ENCODE measurements around the gene IL12B.
"Not testable (repeated sequence)": the region's sequence is repeated elsewhere in the genome, so short reads cannot be mapped to it uniquely, and the experiment has no call there.

The IL12B gene

DNA sequence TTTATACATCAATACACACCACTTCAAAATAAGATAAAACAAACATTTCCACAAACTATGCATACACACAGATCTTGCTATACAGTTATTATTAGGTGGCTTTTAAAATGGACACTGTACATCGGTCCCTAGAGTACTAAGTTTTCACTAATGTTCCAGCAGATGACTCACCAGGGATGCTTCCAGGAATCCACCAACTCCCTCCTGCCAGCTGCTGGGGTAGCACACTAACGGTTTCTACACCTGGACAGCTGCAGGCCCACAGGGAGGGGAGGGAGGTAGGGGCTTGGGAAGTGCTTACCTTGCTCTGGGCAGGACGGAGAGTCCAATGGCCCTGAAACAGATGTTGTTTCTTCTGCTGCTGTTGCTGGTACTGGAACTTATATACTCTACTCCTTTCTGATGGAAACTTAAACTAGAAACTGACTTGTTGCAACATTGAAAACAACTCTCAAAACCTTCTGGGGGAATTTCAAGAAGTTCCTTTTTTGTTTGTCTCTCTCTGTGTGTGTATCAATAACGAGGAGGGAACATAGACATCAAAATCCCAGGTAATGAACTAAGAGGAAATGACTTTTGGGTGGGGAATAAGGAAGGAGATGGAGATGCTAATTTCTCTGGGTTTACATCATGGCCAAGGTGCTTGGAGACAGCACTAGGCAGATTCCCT, at the start of gene IL12B:
Gene IL12B, minus strand, starts transcription at position 357 of the 670 bp plus-strand sequence. CDS start 3,705 bp downstream, outside the sequence.
- DNase-seq, result no peak

GRCh38 chr5:159377653-159378052, 47.4 kb upstream of the IL12B start:
- DNase-seq, result no peak

DNA sequence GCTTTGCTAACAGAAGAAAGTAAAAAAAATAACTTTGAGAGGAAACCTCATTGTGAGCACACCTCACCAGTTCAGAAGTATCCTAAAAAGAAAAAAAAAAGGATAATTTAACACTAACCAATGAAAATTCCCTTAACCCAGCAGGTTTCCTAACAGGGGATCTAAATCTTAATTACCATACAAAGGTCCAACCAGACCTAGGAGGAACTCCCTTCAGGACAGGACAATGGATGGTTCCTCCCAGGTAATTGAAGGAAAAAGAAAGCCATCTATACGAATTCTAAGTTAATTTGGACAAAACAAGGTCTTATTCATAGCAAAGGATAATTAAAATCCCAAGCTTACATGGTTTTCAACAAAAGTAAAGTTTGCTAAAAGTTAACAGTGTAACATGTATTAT, 37.6 kb upstream of the IL12B start:
- not testable (repeated sequence) for DNase-seq

- not testable (repeated sequence) for DNase-seq
Observed at GRCh38 chr5:159366776-159367175, 36.5 kb upstream of the IL12B start.

GRCh38 chr5:159362220-159362619, 31.9 kb upstream of the IL12B start:
- no peak for DNase-seq

- not testable (repeated sequence) for DNase-seq
Observed at GRCh38 chr5:159359871-159360270, 29.6 kb upstream of the IL12B start.

- no peak for DNase-seq
Observed at GRCh38 chr5:159359408-159359807, 29.1 kb upstream of the IL12B start.

- no peak for DNase-seq
Observed at GRCh38 chr5:159353661-159354252, 23.5 kb upstream of the IL12B start.

DNA sequence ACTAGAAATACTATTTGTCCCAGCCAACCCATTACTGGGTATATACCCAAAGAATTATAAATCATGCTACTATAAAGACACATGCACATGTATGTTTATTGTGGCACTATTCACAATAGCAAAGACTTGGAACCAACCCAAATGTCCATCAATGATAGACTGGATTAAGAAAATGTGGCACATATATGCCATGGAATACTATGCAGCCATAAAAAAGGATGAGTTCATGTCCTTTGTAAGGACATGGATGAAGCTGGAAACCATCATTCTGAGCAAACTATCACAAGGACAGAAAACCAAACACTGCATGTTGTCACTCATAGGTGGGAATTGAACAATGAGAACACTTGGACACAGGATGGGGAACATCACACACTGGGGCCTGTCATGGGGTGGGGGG, 20.4 kb upstream of the IL12B start:
- not testable (repeated sequence) for DNase-seq

- DNase-seq, result peak; percentile 16
Observed at GRCh38 chr5:159350216-159350615, 19.9 kb upstream of the IL12B start.

- DNase-seq, result no peak
Observed at GRCh38 chr5:159345861-159346260, 15.6 kb upstream of the IL12B start.

- no peak for DNase-seq
Observed at GRCh38 chr5:159345336-159345735, 15.0 kb upstream of the IL12B start.

GRCh38 chr5:159343295-159344094, 13.2 kb upstream of the IL12B start:
- no peak for DNase-seq

DNA sequence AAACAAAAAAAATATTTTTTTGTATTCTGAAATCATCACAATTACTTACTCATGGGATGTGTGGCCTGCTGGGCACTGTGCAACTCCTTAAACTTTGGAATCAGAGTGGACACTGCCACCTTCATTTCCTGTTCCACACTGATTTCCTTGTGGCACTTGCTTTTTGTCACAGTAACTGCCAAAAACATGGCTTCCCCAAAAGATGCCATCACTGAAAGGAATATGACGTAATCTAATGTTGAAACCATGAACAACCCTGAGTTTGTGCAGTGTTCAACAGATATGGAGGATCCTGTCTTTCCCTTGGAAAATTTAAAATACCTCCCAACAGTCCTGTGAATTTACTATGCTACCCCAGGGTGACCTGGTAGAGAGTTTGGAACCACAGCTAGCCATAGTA, 12.6 kb upstream of the IL12B start:
- no peak for DNase-seq

- no peak for DNase-seq
Observed at GRCh38 chr5:159341906-159342310, 11.6 kb upstream of the IL12B start.

GRCh38 chr5:159341145-159341544, 10.9 kb upstream of the IL12B start:
- no peak for DNase-seq

DNA sequence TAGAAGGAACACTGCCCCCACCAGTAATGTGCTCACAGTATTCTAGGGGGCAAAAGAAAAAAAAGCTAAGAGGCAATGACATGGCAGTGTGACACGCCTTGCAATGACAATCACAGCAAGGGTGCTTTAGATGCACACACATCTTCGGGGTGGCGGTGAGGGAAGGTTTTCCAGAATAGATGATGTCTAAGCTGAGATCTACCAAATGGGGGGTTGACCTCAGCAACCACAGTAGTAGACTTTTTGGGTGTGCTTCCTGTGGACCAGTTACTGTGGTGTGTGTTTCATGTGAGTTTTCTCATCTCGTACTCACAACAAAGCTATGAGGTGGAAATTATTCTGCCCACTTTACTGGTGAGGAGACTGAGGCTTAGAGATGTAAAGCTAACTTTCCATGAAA, 10.2 kb upstream of the IL12B start:
- DNase-seq, result no peak

DNA sequence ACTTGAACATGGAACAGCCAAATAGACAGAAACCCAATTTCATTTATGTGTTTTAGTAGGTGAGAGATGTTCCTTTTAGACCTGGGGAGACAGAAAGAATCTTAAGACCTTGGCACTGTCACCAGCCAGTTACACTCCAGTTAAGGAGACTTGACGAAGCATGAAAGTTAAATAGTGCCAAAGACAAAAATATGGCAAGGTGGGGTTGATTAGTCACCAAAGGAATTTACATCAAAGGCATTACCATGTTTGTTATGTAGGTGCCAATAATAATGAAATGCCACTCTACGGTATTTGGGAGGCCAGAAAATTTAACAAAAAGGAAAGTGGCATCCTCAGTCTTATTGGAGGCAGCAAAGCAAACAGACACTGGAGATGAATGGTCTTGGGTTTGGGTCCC, 9.2 kb upstream of the IL12B start:
- DNase-seq, result no peak

GRCh38 chr5:159338118-159338517, 7.8 kb upstream of the IL12B start:
- DNase-seq, result no peak

DNA sequence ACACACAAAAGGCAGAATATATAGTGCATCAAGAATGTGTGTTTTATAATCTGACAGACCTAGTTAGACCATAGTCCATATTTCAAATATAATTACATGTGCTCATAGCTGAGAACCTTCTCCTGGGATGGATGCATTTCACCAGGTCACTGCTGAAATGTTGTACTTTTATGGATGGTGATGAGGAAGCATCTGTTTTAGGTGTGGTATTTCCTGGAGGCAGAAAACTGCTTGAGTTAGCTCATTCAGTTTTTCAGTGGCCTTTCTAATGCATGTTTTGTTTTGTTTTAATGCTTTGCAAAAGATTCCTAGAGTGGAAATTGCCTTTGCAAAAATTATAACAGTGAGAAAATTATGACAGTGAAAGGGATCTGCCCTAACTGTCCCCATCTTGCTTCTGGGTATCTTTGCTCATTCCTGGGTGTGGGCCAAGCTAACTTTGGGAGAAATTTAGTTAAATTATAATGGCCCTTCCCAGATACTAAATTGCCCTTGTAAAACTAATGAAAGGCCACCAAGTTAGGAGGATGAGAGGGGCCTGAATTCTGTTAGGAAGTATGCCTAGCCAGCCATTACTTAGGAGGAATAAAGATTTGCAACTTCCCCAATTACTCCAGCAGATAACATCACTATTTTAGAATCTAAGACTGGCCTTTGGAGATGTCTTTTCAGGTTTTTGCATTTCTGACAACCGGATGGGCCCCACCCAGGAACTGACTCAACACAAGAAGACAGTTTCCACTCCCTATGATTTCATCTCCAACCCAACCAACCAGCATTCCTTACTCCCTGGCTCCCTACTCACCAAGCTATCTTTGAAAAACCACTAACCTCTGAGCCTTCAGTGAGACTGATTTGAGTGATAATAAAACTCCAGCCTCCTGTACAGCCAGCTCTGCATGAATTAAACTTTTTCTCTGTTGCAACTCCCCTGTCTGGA, 7.0 kb upstream of the IL12B start:
- DNase-seq, result no peak

DNA sequence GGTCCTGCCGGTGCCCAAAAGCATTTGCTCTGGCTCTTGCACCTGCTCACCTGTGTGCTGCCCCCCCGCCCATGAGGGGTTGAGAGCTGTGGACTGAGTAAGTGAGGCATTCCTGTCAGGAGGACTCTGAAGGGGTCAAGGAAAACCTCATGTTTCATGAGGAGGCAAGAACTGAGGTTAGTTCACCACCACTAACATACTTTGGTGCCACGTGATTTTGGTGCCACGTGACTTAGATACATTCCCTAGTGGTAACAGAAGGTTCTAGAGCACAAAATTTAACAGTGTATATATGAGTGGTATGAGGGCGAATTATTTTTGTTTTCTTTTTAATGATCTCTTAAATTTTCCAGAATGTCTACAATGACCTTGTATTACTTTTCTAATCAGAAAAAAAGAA, 6.3 kb upstream of the IL12B start:
- DNase-seq, result no peak

GRCh38 chr5:159333545-159333925, 3.2 kb upstream of the IL12B start:
- DNase-seq, result no peak
